ENCODE data around the gene ME3. TPM values are rescaled to one million over a fixed set of nuclear protein-coding genes. Genes with fewer than 3 reads are reported as not detected.

ME3 gene
- total and polyA plus RNA-seq, 4 donors: 1.4 to 7.2 (median 2.3) TPM

DNA sequence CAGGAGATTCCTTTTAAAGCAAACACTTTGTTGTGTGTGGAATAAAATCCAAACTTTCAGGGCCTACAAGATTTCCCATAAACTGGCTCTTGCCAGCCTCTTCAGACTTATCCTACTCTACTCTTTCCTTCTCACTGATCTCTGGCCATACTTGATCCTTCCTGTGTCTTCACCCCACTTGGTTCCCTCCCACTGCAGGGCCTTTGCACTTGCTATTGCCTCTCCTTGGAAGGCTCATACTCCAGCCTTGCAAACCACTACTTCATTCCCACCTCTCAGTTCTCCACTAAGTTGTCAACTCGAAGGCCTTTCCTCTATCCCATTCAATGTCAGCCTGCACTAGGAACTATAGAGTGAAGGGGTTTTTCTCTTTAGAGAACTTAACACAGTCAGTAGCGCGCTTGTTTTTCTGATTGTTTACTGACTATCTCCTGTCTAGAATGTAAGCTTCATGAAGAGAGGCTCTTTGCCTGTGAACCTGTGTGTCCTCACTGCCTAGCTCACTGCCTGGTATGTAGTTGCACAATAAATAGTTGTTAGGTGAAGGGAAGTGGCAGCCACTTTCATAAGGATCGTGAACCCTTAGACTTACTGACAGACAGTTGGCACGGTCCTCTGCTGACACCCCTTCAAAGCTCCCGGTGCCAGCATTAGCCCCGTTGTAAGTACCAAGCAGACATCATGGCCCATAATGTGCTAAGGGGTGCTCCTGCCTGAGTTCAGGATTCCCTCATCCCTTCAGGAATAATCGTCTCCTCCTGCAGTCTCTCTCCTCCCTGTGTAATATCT lies 833 bp upstream of the ME3 start:
- Histone ChIP-seq H3K27ac (ENCODE audit: low read depth in 1 of 2, low read length in 2 of 2) (no peak overlapping the region), H3K27me3 (ENCODE audit: control insufficient read depth in 4 of 4, insufficient read depth in 4 of 4, low read length in 3 of 4) (no peaks in the 10 kb centered on the region), H3K9ac (ENCODE audit: low read depth in 1 of 2, low read length in 2 of 2) (no peak overlapping the region), H3K4me3 (ENCODE audit: low read depth in 1 of 3, low read length in 3 of 3) (no peak overlapping the region), H3K4me1 (ENCODE audit: control insufficient read depth in 4 of 4, insufficient read depth in 4 of 4, low read length in 3 of 4) (peaks cover 3 to 17% (median 12%) of the 10 kb centered on the region in 4 donors), H3K9me3 (ENCODE audit: control insufficient read depth in 4 of 4, low read length in 3 of 4) (no peaks in the 10 kb centered on the region), H3K36me3 (ENCODE audit: control insufficient read depth in 4 of 4, insufficient read depth in 3 of 4, low read depth in 1 of 4, low read length in 3 of 4) (no peaks in the 10 kb centered on the region)
- 65% methylated on average over 8 of the region's 8 CpGs for WGBS
- DNase-seq (ENCODE audit: low spot score): no peak
- TF ChIP-seq, protein P1, sequence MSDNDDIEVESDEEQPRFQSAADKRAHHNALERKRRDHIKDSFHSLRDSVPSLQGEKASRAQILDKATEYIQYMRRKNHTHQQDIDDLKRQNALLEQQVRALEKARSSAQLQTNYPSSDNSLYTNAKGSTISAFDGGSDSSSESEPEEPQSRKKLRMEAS (IDR thresholded peaks at IDR 0.05): no peak
- TF ChIP-seq SP1 (IDR thresholded peaks at IDR 0.05) (no peak), FOXA1 (IDR thresholded peaks at IDR 0.05) (no peak), FOXA2 (IDR thresholded peaks at IDR 0.05) (no peak), EGR1 (IDR thresholded peaks at IDR 0.05; ENCODE audit: low read depth in 2 of 2) (no peak), GABPA (IDR thresholded peaks at IDR 0.05 in 1 of 2, conservative IDR thresholded peaks at IDR 0.05 in 1 of 2) (no peak), RAD21 (IDR thresholded peaks at IDR 0.05) (no peak), YY1 (IDR thresholded peaks at IDR 0.05) (no peak), HNF4G (IDR thresholded peaks at IDR 0.05) (no peak), RXRA (IDR thresholded peaks at IDR 0.05) (no peak), TAF1 (conservative IDR thresholded peaks at IDR 0.05) (no peak), HNF4A (conservative IDR thresholded peaks at IDR 0.05) (no peak), JUND (IDR thresholded peaks at IDR 0.05) (no peak)
- TF ChIP-seq, protein P2, sequence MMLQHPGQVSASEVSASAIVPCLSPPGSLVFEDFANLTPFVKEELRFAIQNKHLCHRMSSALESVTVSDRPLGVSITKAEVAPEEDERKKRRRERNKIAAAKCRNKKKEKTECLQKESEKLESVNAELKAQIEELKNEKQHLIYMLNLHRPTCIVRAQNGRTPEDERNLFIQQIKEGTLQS (IDR thresholded peaks at IDR 0.05): no peak
- TF ChIP-seq, protein P3, sequence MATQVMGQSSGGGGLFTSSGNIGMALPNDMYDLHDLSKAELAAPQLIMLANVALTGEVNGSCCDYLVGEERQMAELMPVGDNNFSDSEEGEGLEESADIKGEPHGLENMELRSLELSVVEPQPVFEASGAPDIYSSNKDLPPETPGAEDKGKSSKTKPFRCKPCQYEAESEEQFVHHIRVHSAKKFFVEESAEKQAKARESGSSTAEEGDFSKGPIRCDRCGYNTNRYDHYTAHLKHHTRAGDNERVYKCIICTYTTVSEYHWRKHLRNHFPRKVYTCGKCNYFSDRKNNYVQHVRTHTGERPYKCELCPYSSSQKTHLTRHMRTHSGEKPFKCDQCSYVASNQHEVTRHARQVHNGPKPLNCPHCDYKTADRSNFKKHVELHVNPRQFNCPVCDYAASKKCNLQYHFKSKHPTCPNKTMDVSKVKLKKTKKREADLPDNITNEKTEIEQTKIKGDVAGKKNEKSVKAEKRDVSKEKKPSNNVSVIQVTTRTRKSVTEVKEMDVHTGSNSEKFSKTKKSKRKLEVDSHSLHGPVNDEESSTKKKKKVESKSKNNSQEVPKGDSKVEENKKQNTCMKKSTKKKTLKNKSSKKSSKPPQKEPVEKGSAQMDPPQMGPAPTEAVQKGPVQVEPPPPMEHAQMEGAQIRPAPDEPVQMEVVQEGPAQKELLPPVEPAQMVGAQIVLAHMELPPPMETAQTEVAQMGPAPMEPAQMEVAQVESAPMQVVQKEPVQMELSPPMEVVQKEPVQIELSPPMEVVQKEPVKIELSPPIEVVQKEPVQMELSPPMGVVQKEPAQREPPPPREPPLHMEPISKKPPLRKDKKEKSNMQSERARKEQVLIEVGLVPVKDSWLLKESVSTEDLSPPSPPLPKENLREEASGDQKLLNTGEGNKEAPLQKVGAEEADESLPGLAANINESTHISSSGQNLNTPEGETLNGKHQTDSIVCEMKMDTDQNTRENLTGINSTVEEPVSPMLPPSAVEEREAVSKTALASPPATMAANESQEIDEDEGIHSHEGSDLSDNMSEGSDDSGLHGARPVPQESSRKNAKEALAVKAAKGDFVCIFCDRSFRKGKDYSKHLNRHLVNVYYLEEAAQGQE (IDR thresholded peaks at IDR 0.05): no peak
- TF ChIP-seq, protein P4, sequence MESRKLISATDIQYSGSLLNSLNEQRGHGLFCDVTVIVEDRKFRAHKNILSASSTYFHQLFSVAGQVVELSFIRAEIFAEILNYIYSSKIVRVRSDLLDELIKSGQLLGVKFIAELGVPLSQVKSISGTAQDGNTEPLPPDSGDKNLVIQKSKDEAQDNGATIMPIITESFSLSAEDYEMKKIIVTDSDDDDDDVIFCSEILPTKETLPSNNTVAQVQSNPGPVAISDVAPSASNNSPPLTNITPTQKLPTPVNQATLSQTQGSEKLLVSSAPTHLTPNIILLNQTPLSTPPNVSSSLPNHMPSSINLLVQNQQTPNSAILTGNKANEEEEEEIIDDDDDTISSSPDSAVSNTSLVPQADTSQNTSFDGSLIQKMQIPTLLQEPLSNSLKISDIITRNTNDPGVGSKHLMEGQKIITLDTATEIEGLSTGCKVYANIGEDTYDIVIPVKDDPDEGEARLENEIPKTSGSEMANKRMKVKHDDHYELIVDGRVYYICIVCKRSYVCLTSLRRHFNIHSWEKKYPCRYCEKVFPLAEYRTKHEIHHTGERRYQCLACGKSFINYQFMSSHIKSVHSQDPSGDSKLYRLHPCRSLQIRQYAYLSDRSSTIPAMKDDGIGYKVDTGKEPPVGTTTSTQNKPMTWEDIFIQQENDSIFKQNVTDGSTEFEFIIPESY (IDR thresholded peaks at IDR 0.05): no peak
- TF ChIP-seq, protein P5, sequence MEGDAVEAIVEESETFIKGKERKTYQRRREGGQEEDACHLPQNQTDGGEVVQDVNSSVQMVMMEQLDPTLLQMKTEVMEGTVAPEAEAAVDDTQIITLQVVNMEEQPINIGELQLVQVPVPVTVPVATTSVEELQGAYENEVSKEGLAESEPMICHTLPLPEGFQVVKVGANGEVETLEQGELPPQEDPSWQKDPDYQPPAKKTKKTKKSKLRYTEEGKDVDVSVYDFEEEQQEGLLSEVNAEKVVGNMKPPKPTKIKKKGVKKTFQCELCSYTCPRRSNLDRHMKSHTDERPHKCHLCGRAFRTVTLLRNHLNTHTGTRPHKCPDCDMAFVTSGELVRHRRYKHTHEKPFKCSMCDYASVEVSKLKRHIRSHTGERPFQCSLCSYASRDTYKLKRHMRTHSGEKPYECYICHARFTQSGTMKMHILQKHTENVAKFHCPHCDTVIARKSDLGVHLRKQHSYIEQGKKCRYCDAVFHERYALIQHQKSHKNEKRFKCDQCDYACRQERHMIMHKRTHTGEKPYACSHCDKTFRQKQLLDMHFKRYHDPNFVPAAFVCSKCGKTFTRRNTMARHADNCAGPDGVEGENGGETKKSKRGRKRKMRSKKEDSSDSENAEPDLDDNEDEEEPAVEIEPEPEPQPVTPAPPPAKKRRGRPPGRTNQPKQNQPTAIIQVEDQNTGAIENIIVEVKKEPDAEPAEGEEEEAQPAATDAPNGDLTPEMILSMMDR (IDR thresholded peaks at IDR 0.05; ENCODE audit: low read depth, low read length, missing input control): no peak

All from liver (tissue), 9 donors.